Smooth muscle cell of the brain vasculature (primary cell): ENCODE results near the gene STARD7.
"Not testable (repeated sequence)": the region's sequence is repeated elsewhere in the genome, so short reads cannot be mapped to it uniquely, and the experiment has no call there.

ENCODE experiments used
- DNase-seq: peaks from one replicate; pipeline ENCODE4 v3.0.0-alpha.2; 2012; ENCODE audit warnings: low read depth, low spot score

The STARD7 gene

DNA sequence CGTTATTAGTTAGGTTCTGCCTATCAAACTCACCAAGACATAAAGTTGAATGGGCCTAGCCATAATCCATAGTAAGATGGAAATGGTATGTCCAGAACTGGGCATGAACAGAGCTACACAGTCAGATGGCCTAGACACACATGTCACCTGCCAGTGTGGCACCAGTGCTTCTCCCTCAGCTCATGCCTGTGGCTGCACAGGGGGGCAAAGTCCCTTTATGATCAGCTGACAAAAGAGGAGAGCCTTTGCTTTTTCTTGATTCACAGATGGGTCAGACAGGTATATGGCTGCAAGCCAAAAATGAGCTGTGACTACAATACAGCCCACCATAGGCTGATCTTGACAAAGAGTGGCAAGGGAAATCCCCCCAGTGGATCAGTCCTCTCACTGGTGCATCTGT is 28.3 kb upstream of the STARD7 start:
- DNase-seq = no peak

DNA sequence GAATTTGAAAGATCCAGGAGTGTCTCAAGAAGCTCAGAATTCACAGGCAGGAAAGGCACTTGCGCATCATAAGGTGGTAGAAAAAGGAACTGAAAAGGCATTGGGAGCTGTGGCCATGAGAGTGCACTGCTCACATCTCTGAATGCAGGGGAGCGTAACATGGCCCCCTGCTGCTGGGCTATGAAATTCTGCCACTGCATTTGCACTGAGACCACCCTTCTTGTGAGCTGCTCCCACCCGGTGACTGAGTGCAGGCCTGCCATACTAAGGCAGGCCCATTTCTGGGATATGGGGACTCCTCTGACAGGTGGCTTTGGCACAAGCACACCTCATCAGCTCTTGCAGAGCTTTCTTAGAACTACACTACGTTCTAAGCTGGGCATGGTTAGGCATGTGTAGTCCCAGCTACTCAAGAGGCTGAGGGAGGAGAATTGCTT is 25.3 kb upstream of the STARD7 start:
- no peak for DNase-seq

DNA sequence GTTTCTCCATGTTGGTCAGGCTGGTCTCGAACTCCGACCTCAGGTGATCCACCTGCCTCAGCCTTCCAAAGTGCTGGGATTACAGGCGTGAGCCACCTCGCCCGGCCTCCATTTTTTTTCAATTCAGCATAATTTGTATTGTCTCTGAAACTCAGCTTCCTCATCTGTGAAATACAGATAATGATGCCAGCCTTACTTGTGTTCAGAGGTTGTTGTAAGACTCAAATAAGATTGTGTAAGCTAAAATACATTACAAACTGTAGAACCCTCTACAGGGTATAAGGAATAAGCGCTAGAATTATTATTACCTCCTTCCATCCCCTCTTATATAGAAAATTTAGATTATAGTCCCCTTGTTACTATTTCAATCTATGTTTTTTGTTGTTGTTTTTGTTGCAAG is 24.8 kb upstream of the STARD7 start:
- no peak for DNase-seq

DNA sequence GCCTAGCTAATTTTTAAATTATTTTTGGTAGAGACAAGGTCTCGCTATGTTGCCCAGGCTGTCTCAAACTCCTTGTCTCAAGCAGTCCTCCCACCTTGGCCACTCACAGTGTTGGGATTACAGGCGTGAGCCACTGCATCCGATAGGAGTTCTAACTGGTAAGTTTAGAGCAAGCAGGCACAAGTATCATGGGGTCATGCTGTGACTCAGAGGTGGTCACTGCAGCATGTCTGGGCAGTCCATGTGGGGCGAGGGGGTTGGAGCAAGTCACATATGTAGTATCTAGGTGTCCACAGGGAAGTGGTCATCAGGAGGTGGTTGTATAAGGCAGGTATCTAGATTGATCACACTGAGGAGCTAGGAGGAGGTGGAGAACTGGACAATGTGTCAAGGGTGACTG is 22.7 kb upstream of the STARD7 start:
- no peak for DNase-seq

DNA sequence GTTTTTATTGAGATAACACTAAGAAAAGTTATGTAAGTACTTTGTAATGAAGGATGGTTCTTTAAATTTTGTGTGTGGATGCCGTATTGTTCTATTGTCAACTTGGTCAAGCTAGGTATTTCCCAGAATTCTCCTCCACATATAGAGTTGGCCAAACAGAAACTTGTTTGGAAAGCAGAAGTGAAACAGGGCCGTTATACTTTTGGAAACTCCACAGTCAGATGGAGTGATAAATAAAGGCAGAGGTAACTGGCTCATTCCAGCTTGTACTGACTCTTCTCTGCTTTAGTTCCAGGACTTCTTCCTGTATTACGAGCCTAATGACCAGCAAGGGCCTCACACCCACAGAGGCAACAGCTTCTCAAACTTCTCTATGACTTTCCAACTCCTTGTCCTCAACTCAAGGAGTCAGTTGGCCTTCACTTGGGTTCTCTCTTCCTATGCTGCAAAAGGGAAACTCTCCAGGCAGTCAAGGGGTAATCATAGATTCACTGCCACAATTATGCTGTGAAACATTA is 16.4 kb upstream of the STARD7 start:
- DNase-seq = no peak

DNA sequence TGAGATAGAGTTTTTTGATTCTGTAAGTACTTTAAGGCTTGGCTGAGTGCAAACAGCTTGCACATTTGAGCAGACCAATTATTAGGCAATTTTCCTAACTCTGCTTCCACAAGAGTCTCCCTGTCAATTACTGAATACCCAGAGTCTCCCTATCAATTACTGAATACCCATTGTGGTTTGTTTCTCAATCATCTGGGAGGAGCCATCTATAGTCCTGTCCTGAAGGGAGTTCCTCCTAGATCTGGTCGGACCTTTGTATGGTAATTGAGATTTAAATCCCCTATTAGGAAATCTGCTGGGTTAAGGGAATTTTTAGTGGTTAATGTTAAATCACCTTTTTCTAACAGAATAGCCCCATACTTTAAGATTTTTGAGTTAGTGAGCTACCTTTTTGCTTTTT is 12.5 kb upstream of the STARD7 start:
- DNase-seq = not testable (repeated sequence)

DNA sequence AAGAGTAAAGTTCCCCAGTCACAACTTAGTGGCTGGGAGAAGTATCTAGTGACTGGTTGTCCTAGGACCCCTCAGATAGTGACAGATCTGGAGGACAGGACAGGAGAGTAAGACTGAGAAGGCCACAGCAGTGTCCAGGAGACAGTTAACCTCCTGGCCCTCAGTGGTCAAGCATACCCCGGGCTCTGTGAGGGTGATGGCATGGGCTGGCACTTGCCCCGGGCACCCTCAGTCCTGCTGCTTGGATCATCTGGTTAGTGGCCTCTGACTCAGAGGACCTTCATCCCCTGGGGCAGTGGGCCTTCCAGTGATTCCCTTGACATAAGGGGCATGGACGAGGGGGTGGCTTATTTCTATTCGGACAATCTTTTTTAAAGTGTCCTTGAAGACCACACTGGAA is 11.3 kb upstream of the STARD7 start:
- not testable (repeated sequence) for DNase-seq

DNA sequence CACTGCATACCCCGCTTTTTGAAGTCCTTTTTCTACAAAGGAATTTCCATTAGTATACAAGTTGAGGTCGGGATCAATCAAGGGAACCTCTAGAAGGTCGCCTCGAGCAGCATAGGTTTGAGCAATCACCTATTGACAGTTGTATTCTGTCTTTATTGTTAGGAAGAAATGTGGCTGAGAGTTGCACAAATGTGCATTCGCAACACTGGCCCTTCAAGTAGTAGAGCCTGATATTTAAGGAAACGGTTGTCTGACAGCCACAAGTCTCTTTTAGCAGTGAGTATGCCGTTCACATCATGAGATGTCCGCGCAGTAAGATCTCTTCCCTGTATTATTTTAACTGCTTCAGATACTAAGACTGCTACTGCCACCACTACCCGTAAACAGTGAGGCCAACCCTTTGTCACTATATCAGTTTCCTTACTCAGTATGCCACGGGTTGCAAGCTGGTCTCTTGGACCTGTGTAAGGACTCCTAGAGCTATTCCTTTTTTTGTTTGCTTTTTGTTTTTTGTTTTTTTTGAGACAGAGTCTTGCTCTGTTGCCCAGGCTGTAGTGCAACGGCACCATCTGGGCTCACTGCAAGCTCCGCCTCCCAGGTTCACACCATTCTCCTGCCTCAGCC is 10.0 kb upstream of the STARD7 start:
- no peak for DNase-seq

DNA sequence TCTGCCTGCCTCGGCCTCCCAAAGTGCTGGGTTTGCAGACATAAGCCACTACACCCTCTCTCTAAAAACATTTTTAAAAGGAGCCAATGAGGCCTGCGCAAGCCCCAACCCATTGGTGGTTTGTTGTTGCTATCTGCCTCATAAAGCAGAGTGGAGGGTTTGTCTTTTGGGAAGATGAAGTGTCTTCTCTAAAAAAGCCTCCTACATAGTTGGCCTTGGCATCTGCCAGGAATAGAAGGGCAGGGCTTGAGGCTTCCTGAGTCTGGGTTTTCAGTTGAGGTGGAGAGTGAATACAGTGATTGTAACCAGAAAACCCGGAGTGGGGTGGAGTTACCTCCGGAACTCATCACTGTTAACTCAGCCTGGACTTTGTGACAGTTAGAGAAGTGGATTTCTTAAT is 5.9 kb upstream of the STARD7 start:
- DNase-seq = no peak

DNA sequence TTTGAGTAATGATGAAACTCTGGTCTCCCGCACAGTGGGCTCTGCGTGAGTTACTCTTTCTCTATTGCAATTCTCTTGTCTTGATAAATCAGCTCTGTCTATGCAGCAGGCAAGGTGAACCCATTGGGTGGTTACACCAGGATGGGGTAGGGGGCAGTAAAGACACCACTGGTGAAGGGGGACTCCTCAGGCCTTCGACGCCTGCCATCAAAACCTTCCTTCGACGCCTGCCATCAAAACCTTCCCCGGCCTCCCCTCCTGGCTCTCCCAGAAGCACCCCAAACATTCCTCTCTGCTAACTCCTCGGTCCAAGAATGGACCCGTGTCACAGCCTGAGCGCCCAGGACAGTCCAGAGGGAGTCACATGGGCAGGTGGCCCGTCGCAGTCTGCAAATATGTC is 4.8 kb upstream of the STARD7 start:
- no peak for DNase-seq

DNA sequence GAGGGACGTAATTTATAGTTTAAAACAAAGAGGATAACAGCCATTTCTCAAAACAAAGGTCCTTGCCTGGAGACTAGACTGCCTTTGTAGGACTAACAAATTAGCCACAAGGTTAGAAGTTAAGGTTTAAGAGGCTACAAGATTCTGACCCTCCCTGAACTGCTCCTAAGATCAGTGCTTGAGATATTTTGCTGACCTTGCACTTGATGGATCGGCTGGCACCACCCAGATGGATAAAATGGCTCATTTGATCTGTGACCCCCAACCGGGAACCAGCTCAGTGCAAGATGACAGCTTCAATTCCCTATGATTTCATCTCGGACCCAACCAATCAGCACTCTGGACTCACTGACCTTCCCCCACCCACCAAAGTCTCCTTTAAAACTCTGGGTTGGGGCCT is 3.7 kb upstream of the STARD7 start:
- no peak for DNase-seq

DNA sequence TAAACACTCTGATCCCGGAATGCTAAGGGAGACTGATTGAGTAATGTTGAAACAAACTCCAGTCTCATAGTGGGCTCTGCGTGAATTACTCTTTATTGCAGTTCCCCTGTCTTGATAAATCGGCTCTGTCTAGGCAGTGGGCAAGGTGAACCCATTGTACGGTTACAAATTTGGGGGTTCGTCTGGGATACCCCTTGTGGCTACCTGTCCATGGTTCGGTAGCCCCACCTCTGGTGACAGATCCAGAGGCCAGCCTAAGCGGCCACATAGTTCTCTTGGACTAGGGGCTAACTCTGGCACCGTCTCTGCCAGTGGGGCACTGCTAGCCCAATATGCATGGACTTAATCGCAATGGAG is 1.1 kb upstream of the STARD7 start:
- no peak for DNase-seq

DNA sequence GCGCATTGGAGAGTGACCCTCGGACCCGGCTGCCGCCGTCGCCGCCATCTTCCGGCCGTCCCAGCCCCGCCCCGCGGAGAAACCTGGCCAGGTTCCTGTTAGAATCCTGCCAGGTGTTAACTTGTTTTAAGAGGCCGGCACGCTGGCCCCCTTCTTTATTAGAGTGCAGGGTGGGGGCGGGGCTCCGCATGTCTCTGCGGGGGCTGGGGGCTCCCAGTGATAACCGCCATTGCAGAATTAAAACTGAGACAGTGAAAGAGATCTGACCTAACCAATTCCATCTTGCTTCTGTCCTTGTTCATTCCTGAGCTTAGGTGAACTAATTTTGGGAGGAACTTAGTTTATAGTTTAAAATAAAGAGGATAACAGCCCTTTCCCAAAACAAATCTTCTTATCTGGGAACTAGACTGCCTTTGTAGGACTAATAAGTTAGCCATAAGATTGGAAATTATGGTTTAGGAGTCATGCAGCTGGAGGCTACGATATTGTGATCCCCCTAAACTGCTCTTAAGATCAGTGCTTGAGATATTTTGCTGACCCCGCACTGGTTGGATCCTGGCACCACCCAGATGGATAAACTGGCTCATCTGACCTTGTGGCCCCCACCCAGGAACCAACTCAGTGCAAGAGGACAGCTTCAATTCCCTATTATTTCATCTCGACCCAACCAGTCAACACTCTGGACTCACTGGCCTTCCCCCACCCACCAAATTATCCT is 543 bp upstream of the STARD7 start:
- no peak for DNase-seq

DNA sequence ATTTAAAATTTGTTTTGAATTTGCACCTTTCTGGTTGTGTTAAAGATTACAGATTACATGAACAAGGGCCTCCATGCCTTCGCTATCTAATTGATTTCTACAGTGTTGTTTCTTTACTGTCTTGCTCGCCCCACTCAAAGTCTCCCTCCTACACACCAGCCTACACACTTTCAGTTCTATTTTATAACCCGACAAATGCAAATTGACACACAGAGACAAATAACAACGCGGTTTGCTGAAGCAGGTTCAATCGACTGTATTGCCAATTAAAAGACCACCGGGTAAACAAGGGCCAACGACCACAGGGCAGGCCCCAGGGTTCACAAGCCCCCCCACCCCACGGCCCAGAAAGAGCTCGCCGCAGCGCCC is 869 bp downstream of the STARD7 start:
- DNase-seq = no peak

DNA sequence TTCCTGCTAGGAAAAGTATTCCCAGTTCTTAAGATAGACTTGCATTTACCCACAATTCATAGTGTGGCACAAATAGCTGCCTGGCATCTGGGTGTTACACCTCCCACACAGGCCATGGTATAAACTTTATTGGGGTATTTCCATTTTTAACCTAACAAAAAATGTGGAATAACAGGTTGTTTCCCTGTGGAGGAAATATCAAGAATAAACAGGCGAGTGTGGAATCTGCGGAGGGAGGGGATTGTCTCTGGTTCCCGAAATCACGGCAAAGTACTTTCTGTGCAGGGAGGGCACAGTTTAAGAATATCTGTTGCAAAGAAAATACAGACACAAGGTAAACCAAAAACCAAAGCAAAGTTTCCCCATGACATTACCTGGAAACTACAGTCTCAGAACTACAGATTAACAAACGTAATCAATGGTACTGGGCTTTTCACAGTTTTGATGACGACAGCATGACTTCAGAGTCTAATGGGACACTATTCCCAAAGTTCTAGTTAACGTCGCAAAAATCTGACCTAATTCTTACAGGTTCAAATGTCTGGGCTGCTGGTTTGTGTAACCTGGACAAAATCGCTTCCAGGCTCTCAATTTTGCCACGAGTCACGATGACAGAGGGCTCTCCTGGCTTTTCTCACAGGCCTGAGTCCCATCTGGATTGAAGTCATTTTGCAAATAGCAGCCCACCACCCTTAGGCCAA is 1.4 kb downstream of the STARD7 start:
- no peak for DNase-seq

DNA sequence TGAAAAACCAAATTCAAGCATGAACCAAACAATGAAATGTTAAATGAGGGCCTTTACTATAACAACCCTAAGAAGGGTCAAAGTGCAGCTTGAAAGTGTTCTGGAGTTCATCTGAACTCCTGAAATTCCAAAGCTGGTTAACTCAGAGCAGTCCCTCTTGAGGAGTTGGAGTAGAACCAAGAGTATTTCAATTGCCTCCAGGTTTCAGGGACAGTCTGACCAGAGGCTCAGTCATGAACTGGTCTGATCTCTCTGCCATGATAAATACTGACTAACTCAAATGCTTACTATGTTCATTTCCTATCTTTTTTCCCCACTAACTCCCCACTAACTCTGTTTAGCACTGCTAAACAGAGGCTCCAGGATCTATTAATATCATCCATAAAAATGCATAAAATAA is 2.7 kb downstream of the STARD7 start:
- no peak for DNase-seq

DNA sequence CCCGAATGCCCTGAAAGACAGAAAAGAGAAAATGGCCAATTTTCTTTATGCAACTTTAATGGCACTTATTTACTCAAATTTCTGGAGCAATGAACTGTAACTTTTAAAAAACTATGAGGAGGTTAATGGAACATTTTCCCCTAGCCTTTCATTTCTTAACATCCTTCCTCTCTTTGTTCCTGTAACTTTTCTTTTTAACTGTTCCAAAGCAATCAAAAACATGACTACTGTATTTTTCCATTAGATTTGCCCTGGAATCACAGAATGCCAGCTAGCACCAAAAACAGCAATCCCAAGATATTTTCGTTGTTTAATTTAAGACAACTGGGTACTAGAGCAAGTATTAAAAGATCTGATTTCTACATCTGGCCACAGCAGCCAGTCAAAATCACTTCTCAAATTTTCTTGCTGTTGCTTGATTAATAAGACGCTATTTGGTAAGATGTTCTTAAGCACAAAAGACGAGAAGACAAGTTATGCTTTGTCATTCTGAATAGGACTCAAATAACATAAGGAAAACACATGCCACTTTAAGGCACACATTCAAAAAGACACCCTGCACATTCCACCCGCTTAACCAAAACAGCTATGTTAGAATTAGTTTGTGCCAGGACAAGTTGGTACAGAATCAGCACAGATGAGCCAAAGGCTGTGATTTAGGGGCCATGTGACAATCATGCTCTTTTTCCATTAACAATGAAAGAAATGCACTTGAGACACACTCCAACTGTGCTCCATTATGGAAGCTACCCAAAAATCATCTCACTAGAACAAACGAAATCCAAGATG is 3.6 kb downstream of the STARD7 start:
- DNase-seq = no peak

DNA sequence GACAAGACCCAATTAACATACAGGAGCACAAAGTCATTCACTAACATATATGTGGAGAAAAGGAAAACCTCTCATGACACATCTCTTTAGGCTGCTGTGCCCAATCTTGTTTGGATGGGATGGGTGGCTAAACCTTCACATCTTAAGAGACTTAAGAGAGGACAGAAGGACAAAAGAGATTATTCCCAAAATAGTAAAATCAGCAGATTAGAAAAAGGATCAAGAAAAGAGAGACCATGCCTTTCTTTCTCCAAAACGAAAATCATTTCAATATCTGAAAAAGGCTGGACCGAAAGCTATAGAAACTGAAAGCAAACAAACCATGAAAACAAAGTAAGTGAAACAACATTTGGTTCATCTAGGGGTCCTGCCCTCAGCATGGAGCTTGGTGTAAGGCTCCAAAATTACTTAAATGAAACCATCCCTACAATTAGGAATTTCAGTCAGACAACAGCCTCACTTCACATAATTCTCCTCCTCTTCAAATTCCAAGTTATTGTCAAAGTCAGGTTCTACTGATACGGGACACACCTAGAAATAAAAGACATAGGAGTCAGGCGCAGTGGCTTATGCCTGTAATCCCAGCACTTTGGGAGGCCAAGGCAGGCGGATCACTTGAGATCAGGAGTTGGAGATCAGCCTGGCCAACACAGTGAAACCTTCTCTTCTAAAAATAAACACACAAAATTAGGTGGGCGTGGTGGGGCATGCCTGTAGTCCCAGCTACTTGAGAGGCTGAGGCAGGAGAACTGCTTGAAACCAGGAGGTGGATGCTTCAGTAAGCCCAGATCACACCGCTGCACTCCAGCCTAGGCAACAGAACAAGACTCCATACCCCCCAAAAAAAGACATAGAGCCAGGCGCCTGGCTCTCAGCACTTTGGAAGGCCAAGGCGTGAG is 5.2 kb downstream of the STARD7 start:
- no peak for DNase-seq

DNA sequence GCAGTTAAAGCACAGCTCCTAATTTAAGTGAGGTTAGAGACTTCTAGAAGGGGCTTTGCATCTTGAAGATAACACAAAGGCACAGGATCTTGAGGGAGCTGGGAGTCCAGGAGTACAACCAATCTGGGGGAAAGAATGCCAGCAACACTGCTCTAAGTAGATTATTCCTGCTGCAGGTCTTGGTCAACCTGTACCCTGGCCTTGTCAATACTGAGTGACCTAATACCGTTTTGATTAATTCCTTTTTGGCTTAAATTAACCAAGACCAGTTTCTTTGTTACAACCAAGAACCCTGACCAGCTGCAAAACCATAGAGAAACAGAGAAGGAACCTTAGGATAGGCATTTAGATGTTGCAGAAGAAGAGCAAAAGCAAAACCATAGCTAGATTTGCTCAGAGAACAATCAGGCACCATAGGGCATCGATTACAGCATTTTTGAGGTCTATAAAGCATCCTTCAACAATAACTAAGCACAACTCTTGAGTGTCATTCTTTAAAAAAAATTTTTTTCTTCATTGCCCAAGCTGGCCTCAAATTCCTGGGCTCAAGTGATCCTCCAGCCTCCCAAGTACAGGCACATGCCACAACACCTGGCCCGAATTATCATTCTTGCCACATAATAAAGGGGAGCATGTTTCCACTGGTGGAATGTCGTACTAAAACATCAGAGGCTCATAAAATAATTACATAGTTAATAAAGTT is 6.3 kb downstream of the STARD7 start:
- DNase-seq = no peak

DNA sequence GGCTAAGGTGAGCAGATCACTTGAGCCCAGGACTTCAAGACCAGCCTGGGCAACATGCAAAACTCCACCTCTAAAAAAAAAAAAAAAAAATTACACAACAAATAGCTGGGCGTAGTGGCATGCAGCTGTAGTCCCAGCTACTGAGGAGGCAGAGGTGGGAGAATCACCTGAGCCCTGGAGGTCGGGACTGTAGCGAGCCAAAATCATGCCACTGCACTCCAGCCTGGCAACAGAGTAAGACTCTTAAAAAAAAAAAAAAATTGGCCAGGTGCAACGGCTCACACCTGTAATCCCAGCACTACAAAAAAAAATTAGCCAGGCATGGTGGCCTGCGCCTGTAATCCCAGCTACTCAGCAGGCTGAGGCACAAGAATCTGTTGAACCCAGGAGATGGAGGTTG is 7.3 kb downstream of the STARD7 start:
- no peak for DNase-seq

DNA sequence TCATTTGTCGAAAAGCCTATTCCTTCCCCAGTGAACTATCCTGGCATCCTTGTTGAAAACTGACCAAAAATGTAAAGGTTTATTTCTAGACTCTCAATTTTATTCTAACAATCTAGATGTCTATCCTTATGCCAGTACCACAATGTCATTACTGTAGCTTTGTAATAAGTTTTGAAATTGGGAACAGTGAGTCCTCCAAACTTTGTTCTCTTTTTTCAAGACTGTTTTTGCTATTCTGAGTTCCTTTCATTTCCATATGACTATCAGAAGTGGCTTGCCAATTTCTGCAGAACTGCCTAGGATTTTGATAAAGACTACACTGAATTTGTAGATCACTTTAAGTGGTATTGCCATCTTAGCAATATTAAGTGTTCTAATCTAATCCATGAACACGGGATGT is 9.7 kb downstream of the STARD7 start:
- DNase-seq = no peak
